Esophagus squamous epithelium (tissue), 4 donors: Measurements from ENCODE around the gene AUTS2.

Source experiments
- POLR2A ChIP-seq, 4 donors: fragments of 450-650 bp; IDR thresholded peaks; one replicate each; pipeline ENCODE4 v1.6.1; 2017; ENCODE audit warnings: antibody characterized with exemption in 4 of 4, mild to moderate bottlenecking in 4 of 4, moderate library complexity in 3 of 4
- TF ChIP-seq, protein P1 (sequence below), 6 experiments: fragments of 450-650 bp in 4 of 6; fragments of 200-600 bp in 2 of 6; sonication (generic) in 2 of 6; IDR thresholded peaks; one replicate each; pipeline ENCODE4 v1.5.1; 2016 to 2019; ENCODE audit warnings: antibody characterized with exemption in 6 of 6, mild to moderate bottlenecking in 4 of 6, moderate library complexity in 4 of 6

- TF ChIP-seq POLR2A (IDR thresholded peaks at IDR 0.05): no peak
- TF ChIP-seq, protein P1, sequence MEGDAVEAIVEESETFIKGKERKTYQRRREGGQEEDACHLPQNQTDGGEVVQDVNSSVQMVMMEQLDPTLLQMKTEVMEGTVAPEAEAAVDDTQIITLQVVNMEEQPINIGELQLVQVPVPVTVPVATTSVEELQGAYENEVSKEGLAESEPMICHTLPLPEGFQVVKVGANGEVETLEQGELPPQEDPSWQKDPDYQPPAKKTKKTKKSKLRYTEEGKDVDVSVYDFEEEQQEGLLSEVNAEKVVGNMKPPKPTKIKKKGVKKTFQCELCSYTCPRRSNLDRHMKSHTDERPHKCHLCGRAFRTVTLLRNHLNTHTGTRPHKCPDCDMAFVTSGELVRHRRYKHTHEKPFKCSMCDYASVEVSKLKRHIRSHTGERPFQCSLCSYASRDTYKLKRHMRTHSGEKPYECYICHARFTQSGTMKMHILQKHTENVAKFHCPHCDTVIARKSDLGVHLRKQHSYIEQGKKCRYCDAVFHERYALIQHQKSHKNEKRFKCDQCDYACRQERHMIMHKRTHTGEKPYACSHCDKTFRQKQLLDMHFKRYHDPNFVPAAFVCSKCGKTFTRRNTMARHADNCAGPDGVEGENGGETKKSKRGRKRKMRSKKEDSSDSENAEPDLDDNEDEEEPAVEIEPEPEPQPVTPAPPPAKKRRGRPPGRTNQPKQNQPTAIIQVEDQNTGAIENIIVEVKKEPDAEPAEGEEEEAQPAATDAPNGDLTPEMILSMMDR (IDR thresholded peaks at IDR 0.05): no peak
Observed at GRCh38 chr7:70037171-70037933, 439.1 kb downstream of the AUTS2 start.
